Measurements from ENCODE around the gene C1orf198. TPM values are rescaled to one million over a fixed set of nuclear protein-coding genes. Genes with fewer than 3 reads are reported as not detected.

Gene C1orf198
- total and polyA plus RNA-seq, 2 experiments from 2014 or later, result 54.7 to 67.6 TPM

- peaks cover 6% of the 10 kb centered on the region for H3K4me1 ChIP-seq (ENCODE audit: low read depth)
These were observed 42.6 kb downstream of the C1orf198 start for GRCh38 chr1:230825761-230826160.

GRCh38 chr1:230824919-230825721 is 43.2 kb downstream of the C1orf198 start:
- Histone ChIP-seq H3K36me3 (no peaks in the 10 kb centered on the region), H3K4me3 (no peak overlapping the region), H3K9me3 (ENCODE audit: low read depth) (no peaks in the 10 kb centered on the region), H3K27ac (peak overlapping the region; percentile 23), H3K4me1 (ENCODE audit: low read depth) (peaks cover 6% of the 10 kb centered on the region), H3K27me3 (no peaks in the 10 kb centered on the region)
- peak in 1 of 2 donors; percentile 60 for DNase-seq (ENCODE audit: low read depth in 1 of 2, low spot score in 1 of 2)
- TF ChIP-seq CTCF (IDR thresholded peaks at IDR 0.05; ENCODE audit: low read depth, low read length), result no peak

More at GRCh38 chr1:230825761-230826160, 42.6 kb downstream of the C1orf198 start:
- no peak overlapping the region for H3K4me3 ChIP-seq
- no peak for DNase-seq (ENCODE audit: low read depth in 1 of 2, low spot score in 1 of 2)
- no peaks in the 10 kb centered on the region for H3K9me3 ChIP-seq (ENCODE audit: low read depth)
- no peak for TF ChIP-seq CTCF (IDR thresholded peaks at IDR 0.05; ENCODE audit: low read depth, low read length)
- H3K36me3 ChIP-seq, result no peaks in the 10 kb centered on the region
- no peaks in the 10 kb centered on the region for H3K27me3 ChIP-seq
- H3K27ac ChIP-seq, result no peak overlapping the region

- TF ChIP-seq CTCF (IDR thresholded peaks at IDR 0.05; ENCODE audit: low read depth, low read length), result no peak
- Histone ChIP-seq H3K27me3 (no peaks in the 10 kb centered on the region), H3K36me3 (no peaks in the 10 kb centered on the region), H3K9me3 (ENCODE audit: low read depth) (no peaks in the 10 kb centered on the region), H3K4me1 (ENCODE audit: low read depth) (peaks cover 6% of the 10 kb centered on the region), H3K4me3 (no peak overlapping the region), H3K27ac (no peak overlapping the region)
- DNase-seq (ENCODE audit: low read depth in 1 of 2, low spot score in 1 of 2), result no peak
These were observed 43.8 kb downstream of the C1orf198 start for GRCh38 chr1:230824551-230824918.

DNA sequence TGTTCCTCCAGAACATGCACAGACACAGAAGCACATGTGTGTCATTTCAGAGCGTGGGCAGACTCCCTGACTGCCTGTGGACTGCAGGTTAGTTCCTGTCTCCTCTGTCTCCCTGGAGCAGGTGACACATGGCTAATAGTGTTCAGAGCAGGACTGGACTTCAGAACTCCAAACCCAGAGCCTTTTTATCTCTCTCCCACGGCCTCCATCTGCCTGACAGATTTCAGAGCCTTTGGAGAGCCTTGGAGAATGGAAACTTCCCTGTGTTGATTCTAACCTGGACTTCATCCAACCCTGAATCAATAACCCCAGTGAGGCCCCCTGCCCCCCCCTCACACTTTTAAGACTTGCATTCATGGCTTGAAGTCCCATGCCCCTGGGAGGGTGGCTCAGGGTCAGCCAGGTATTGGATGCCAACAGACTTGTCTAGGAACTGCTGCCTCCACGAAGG is 44.4 kb downstream of the C1orf198 start:
- no peak for TF ChIP-seq CTCF (IDR thresholded peaks at IDR 0.05; ENCODE audit: low read depth, low read length)
- Histone ChIP-seq H3K36me3 (no peaks in the 10 kb centered on the region), H3K9me3 (ENCODE audit: low read depth) (no peaks in the 10 kb centered on the region), H3K27me3 (no peaks in the 10 kb centered on the region), H3K4me3 (no peak overlapping the region), H3K4me1 (ENCODE audit: low read depth) (peaks cover 6% of the 10 kb centered on the region), H3K27ac (no peak overlapping the region)
- DNase-seq (ENCODE audit: low read depth in 1 of 2, low spot score in 1 of 2), result no peak

DNA sequence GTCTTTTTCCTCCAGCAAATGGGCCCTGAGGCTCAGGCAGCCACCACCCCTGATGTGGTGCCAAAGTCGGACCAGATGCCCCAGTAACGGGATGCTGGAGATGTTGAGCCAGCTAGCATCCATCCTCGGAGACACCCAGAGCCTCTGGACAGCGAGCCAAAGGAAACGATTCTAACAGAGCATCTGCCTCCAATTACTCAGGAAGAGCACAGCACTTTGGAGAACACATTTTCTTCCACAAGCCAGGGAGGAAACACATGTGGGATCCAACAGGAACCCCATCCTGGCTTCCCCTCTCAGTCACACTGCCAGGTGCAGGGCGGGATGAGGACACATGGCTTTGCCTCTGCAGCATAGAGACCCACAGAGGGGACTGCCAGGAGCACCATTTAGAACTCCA is 44.9 kb downstream of the C1orf198 start:
- peaks cover 6% of the 10 kb centered on the region for H3K4me1 ChIP-seq (ENCODE audit: low read depth)
- no peak for TF ChIP-seq CTCF (IDR thresholded peaks at IDR 0.05; ENCODE audit: low read depth, low read length)
- no peak for DNase-seq (ENCODE audit: low read depth in 1 of 2, low spot score in 1 of 2)
- no peaks in the 10 kb centered on the region for H3K9me3 ChIP-seq (ENCODE audit: low read depth)
- no peak overlapping the region for H3K4me3 ChIP-seq
- H3K36me3 ChIP-seq, result no peaks in the 10 kb centered on the region
- H3K27me3 ChIP-seq, result no peaks in the 10 kb centered on the region
- no peak overlapping the region for H3K27ac ChIP-seq
